HG02884 (cell line): ENCODE measurements around the gene CMC1.
"Not testable (repeated sequence)": the region's sequence is repeated elsewhere in the genome, so short reads cannot be mapped to it uniquely, and the experiment has no call there.

ENCODE experiments used
- ATAC-seq: cut with Tn5 transposase; IDR thresholded peaks from one replicate; pipeline ENCODE4 v1.9.1; 2021; ENCODE audit warnings: mild to moderate bottlenecking, moderate library complexity; ENCODE audit not compliant: unreplicated experiment

CMC1 gene

GRCh38 chr3:28241221-28242160 lies at the start of gene CMC1:
Gene CMC1 (plus strand): TSS chr3:28241619. CDS start chr3:28241794, 175 bp downstream.
- peak; percentile 97 for ATAC-seq

DNA sequence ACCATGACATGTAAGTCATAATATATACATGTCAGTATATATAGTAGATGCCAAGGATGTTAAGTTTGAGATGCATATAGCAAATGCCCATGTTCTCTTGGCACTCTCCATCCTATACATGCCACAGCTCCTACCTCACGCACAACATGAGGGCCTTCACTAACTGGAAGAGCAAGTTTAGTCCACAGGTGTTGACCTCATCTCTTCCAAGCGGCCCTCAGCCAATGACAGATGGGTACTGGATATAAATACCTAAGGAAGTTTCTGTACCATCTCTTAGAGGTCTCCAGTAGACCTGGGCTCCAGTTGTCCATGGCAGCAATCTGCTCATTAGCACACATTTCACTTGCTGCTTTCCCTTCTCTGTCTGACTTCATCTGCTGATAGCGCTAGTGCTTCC lies 43.3 kb upstream of the CMC1 start:
- ATAC-seq: no peak

GRCh38 chr3:28198974-28199373 lies 42.4 kb upstream of the CMC1 start:
- ATAC-seq: no peak

GRCh38 chr3:28199643-28200042 lies 41.8 kb upstream of the CMC1 start:
- not testable (repeated sequence) for ATAC-seq

DNA sequence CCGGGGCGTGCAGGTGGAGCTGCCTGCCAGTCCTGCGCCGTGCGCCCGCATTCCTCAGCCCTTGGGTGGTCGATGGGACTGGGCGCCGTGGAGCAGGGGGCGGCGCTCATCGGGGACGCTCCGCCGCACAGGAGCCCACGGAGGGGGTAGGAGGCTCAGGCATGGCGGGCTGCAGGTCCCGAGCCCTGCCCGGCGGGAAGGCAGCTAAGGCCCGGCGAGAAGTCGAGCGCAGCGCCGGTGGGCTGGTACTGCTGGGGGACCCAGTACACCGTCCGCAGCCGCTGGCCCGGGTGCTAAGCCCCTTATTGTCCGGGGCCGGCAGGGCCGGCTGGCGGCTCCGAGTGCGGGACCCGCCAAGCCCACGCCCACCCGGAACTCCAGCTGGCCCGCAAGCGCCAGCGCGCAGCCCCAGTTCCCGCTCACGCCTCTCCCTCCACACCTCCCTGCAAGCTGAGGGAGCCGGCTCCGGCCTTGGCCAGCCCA lies 41.0 kb upstream of the CMC1 start:
- ATAC-seq: not testable (repeated sequence)

- ATAC-seq: no peak
These were observed 34.9 kb upstream of the CMC1 start for GRCh38 chr3:28206479-28206878.

DNA sequence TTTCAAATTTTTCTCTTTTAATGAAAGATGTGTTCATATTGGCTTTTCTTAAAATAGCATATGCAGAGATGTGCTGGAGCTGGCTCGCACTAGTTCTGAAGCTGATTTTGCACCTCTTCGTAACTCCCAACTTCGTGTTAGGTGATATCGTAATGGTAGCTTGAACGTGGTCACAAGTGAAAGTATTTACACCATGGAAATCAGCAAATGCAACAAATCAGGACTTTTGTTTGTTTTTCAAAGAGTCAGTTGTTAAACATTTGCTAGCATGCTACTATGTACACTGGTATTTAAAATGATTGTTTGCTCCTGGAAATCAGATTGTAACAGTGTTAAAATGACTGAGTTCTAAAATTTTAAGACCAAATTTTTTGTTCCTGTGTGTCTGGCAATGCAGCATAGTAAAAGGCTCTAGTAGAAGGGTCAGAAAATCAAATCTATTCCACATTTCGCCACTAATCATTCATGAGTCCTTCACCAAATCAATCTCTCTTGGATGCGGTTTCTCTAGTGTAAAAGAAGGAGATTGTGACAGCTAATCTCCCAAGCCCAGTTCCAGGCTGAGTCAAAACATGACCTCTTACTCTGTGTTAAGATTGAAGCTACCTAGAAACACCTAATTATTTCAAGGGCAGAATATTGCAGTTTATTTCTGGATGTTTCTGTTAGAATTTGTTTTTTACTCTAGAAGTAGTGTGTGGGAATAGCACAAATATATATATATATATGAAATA lies 34.3 kb upstream of the CMC1 start:
- no peak for ATAC-seq

DNA sequence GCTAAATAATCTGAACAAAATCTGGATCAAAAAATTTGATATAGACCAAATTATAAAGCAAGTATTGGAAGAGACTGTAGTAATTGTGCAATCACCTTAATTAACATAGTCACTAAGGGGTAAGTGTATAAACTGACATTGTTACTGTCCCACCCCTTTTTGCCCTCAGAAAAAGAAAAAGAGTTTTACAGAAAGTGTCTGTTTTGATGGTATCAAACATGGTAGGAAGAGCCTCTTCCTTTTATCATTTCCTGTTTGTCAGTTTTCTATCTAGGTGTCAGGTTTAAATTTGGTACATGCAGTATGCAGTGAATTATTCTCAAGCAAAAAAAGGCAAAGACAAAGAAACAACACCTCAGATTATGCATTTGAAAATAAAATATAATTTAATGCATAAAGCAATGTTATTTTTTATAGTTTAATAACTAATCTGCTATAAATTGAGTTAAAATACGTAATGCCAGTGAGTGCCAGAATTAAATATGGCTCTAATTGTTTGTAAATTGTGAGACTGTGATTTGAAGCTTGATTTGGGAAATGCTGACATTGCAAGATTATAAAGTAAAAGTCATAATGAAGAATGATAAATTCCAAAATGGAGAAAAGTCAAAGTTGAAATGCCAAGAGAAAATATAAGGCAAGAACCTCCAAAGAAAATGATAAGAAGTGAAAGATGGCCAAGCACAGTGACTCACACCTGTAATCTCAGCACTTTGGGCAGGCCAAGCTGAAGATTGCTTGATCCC lies 30.3 kb upstream of the CMC1 start:
- no peak for ATAC-seq

DNA sequence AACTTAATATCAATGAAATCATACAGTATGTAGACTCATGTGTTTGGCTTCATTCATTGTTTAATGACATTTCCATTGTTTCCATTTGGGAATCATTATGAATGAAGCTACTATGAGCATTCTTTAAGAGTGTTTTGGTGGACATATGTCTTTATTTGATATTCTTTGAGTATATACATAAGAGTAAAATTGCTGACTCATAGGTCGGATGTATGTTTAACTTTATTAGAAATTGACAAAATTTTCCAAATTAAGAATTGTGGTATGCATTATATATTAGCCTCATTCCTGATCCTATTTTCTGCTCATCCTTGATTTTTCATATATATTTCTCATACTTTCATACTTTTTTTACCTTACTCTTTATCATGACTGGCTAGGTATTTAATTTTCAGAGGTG lies 28.7 kb upstream of the CMC1 start:
- ATAC-seq: no peak

GRCh38 chr3:28215407-28215806 lies 26.0 kb upstream of the CMC1 start:
- no peak for ATAC-seq

GRCh38 chr3:28218071-28218916 lies 23.1 kb upstream of the CMC1 start:
- ATAC-seq: no peak

DNA sequence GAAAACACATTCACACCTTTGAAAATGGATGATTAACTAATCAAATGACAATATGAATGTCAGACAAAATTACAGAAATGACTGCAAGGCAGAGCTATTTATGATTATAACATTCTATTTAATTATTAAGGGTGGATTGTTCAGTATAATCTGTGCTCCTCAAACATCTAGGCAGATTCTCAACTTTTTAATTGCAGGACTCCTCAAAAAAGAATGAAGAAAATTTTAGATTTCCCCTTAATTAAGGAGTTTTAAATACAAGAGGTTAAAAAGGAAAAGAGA lies 22.6 kb upstream of the CMC1 start:
- ATAC-seq: no peak

DNA sequence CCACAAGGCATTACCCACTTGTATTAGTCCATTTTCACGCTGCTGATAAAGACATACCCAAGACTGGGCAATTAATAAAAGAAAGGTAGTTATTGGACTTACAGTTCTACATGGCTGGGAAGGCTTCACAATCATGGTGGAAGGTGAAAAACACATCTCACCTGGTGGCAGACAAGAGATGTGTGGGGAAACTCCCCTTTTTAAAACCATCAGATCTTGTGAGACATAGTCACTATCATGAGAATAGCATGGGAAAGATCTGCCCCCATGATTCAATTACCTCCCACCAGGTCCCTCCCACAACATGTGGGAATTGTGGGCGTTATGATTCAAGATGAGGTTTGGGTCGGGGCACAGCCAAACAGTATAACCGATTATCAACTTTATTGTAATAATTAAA lies 17.0 kb upstream of the CMC1 start:
- no peak for ATAC-seq

DNA sequence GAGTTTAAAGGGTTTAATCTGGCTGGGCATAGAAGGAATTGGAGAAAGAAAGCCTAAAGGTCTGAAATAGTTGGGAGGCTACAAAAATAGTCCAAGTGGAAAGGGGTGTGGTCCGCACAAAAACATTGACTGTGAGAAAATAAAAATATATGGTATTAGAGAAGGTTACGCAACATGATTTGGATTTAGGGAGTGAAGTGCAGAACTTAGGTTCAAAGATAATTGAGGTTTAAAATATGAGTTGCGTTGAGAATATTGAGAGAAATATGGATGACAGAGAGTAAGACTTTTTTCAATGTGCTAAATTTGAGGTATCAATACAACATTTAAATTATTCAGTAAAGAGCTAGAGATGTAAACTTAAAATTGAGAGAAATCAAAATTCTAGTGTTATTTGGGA lies 15.4 kb upstream of the CMC1 start:
- ATAC-seq: no peak

- no peak for ATAC-seq
These were observed 12.8 kb upstream of the CMC1 start for GRCh38 chr3:28228623-28229022.

DNA sequence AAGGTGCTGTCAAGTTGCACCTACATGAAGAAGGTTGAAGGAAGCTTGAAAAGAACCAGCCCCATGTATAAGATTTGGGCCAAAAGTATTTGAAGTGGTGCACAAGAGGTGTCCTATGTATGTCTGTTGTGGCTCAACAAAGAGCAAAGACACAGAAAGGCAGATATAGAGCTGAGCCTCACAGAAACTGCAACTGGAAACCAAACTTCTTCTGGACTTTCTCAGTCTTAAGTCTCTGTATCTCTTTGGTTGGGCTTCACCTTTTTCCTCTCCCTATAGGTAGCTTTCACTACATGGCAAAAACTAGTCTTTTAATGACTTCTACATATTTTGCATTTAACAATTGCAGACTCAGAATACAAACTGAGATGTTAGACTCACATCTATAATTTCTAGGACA lies 8.8 kb upstream of the CMC1 start:
- no peak for ATAC-seq

GRCh38 chr3:28234454-28234853 lies 7.0 kb upstream of the CMC1 start:
- ATAC-seq: no peak

- no peak for ATAC-seq
These were observed 2.3 kb upstream of the CMC1 start for GRCh38 chr3:28239108-28239507.

- no peak for ATAC-seq
These were observed 978 bp upstream of the CMC1 start for GRCh38 chr3:28240441-28240840.

DNA sequence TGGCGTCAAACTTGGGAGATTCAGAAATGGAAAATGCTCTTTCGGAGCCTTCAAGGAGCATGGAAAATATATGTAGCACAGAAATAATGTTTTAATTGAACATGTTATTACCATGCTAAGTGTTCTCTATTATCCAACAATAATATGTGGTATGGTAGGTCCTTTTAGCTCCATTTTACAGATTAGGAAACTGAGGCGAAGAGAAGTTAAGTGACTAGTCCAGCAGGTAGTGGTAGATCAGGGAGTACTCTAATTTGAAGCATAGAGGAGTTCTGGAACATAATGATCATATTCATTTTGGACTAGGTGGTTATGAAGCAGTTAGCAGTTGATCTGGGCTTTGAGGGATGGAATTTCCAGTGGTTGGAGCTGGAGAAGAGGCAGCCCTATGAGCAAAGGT lies 1.1 kb downstream of the CMC1 start:
- ATAC-seq: no peak
